K562 (cell line): ENCODE results near the gene DEGS1. TPM values are rescaled to one million over a fixed set of nuclear protein-coding genes. Genes with fewer than 3 reads are reported as not detected.

Experiments used
- ARID1B ChIP-seq: fragments of 450-650 bp; IDR thresholded peaks from 2 replicates; pipeline ENCODE4 v1.6.1; 2016; ENCODE audit warnings: antibody characterized with exemption, mild to moderate bottlenecking, inconsistent platforms
- CTBP1 ChIP-seq: fragments of 450-650 bp; IDR thresholded peaks from 2 replicates; pipeline ENCODE4 v1.6.1; 2016; ENCODE audit warnings: borderline replicate concordance
- ELF1 ChIP-seq: fragments of 200-800 bp; sonication (Bioruptor generic); IDR thresholded peaks from 2 replicates; pipeline ENCODE4 v1.6.1; 2016; ENCODE audit warnings: missing genetic modification characterization, missing compliant biosample characterization
- ETV6 ChIP-seq, 3 experiments: fragments of 150-350 bp in 1 of 3; sonication (generic) in 1 of 3; formaldehyde crosslinking in 1 of 3; IDR thresholded peaks; 2 replicates each; pipeline versions ENCODE4 v1.6.1 to v1.8.0; 2014 to 2022; ENCODE audit warnings: borderline replicate concordance in 2 of 3, low read depth in 2 of 3, antibody characterized with exemption in 1 of 3, low read length in 1 of 3, mild to moderate bottlenecking in 1 of 3, missing genetic modification reagents in 1 of 3
- MED1 ChIP-seq: sonication (generic); formaldehyde crosslinking; IDR thresholded peaks from 2 replicates; pipeline ENCODE4 v1.8.1; 2023; ENCODE audit warnings: missing genetic modification reagents, borderline replicate concordance
- PRPF4 ChIP-seq: fragments of 200-400 bp; formaldehyde crosslinking; IDR thresholded peaks from one replicate; pipeline ENCODE4 v1.6.1; 2017; ENCODE audit warnings: low read length, low read depth, mild to moderate bottlenecking; ENCODE audit not compliant: insufficient read depth, poor library complexity, severe bottlenecking
- ZC3H4 ChIP-seq: sonication (generic); formaldehyde crosslinking; IDR thresholded peaks from 2 replicates; pipeline ENCODE4 v1.9.0; 2021; ENCODE audit warnings: missing genetic modification reagents, borderline replicate concordance
- polyA plus RNA-seq, 8 experiments: library from polyadenylated mRNA; depleted of rRNA in 4 of 8; stranded (reverse) in 5 of 8; unstranded in 3 of 8; fragments of >200 nt; fragmentation: Nextera tagmentation in 2 of 8; fragmentation: Illumina TruSeq in 1 of 8; extraction: Ambion mirVana in 2 of 8; extraction: Trizol in 1 of 8; gene quantifications; 2 replicates each; pipeline versions ENCODE4 v1.2.1 to v1.2.3, GENCODE V29; 2011 to 2014; ENCODE audit warnings: inconsistent platforms in 1 of 8, missing spikeins in 1 of 8
- total RNA-seq, 7 experiments: library from RNA; depleted of rRNA in 6 of 7; stranded (reverse); fragments of >200 nt in 6 of 7; fragmentation: Illumina TruSeq in 2 of 7; extraction: Trizol in 2 of 7; gene quantifications; 2 replicates each; pipeline versions ENCODE4 v1.2.1 to v1.2.3, GENCODE V29; 2011 to 2021; ENCODE audit warnings: low replicate concordance in 1 of 7
- TF ChIP-seq, protein P1 (sequence below): sonication (generic); formaldehyde crosslinking; IDR thresholded peaks from 2 replicates; pipeline ENCODE4 v1.8.0; 2022; ENCODE audit warnings: mild to moderate bottlenecking, missing genetic modification reagents
- TF ChIP-seq, protein P2 (sequence below): fragments of 250-450 bp; sonication (Bioruptor Pico); IDR thresholded peaks from 2 replicates; pipeline ENCODE4 v1.5.0; 2022; ENCODE audit warnings: mild to moderate bottlenecking
- TF ChIP-seq, protein P3 (sequence below): fragments of 450-650 bp; IDR thresholded peaks from 2 replicates; pipeline ENCODE4 v1.6.1; 2018; ENCODE audit not compliant: partially characterized antibody
- TF ChIP-seq, protein P4 (sequence below), 2 experiments: IDR thresholded peaks in 1 of 2; conservative IDR thresholded peaks in 1 of 2; 2 replicates each; pipeline ENCODE4 v1.6.1; 2016; ENCODE audit warnings: low read depth in 2 of 2, mild to moderate bottlenecking in 1 of 2, missing compliant biosample characterization in 1 of 2, missing genetic modification characterization in 1 of 2, moderate library complexity in 1 of 2

Gene DEGS1
- total and polyA plus RNA-seq, 9 of the 15 experiments (the other 6 are each of a cell fraction or from before 2014, with no cell fraction given): 12.3 to 95.0 (median 38.8) TPM

DNA sequence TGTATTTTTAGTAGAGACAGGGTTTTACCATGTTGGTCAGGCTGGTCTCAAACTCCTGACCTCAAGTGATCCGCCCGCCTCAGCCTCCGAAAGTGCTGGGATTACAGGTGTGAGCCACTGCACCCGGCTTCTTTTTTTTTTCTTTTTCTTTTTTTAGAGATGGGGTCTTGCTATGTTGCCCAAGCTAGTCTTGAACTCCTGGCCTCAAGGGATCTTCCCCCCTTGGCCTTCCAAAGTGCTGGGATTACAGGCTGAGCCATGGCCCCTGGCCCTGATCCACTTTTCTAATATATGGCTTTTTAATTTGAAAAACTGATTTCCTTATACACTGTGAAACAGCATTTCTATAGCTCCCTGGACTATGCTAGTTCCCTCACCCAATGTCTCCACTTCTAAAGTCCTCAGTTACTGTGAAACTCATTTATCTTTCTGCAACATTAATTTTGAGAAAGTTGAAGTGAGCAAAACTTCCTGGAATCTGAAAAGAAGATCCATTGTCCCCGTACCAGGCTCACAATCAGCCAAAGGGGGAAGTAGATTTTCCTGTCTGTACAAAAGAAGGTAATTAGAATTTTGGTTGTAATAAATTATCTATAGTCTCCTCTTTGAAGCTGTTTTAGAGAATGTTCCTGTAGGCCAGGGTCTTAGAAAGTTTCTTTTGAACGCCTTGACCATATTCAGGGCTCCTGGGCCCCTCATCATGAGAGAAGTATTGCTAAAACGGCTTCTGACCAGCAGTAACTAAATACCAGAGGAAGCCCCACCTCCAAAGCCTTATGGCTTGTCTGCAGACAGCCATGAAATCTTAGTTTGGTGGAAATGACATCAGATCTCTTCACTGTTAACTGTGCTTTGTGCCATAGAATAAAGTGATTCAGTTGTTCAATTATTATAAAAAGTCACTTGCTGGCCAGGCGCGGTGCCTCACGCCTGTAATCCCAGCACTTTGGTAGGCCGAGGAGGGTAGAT lies 34.9 kb downstream of the DEGS1 start (continued):
- TF ChIP-seq ETV6 (IDR thresholded peaks at IDR 0.05; ENCODE audit: borderline replicate concordance in 1 of 2, low read depth in 2 of 2, low read length in 1 of 2) (no peak), ETV6 (CRISPR knock-in tag; IDR thresholded peaks at IDR 0.05; ENCODE audit: borderline replicate concordance) (no peak), ELF1 (tag) (no peak), ARID1B (no peak), CTBP1 (0 out of 2 replicates have a peak, but pooled peaks have one; percentile 11), MED1 (CRISPR knock-in tag) (no peak), PRPF4 (no peak), ZC3H4 (CRISPR knock-in tag) (no peak)
- TF ChIP-seq, protein P1, sequence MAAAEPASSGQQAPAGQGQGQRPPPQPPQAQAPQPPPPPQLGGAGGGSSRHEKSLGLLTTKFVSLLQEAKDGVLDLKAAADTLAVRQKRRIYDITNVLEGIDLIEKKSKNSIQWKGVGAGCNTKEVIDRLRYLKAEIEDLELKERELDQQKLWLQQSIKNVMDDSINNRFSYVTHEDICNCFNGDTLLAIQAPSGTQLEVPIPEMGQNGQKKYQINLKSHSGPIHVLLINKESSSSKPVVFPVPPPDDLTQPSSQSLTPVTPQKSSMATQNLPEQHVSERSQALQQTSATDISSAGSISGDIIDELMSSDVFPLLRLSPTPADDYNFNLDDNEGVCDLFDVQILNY: no peak
- TF ChIP-seq, protein P2, sequence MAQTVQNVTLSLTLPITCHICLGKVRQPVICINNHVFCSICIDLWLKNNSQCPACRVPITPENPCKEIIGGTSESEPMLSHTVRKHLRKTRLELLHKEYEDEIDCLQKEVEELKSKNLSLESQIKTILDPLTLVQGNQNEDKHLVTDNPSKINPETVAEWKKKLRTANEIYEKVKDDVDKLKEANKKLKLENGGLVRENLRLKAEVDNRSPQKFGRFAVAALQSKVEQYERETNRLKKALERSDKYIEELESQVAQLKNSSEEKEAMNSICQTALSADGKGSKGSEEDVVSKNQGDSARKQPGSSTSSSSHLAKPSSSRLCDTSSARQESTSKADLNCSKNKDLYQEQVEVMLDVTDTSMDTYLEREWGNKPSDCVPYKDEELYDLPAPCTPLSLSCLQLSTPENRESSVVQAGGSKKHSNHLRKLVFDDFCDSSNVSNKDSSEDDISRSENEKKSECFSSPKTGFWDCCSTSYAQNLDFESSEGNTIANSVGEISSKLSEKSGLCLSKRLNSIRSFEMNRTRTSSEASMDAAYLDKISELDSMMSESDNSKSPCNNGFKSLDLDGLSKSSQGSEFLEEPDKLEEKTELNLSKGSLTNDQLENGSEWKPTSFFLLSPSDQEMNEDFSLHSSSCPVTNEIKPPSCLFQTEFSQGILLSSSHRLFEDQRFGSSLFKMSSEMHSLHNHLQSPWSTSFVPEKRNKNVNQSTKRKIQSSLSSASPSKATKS: no peak
- TF ChIP-seq, protein P3, sequence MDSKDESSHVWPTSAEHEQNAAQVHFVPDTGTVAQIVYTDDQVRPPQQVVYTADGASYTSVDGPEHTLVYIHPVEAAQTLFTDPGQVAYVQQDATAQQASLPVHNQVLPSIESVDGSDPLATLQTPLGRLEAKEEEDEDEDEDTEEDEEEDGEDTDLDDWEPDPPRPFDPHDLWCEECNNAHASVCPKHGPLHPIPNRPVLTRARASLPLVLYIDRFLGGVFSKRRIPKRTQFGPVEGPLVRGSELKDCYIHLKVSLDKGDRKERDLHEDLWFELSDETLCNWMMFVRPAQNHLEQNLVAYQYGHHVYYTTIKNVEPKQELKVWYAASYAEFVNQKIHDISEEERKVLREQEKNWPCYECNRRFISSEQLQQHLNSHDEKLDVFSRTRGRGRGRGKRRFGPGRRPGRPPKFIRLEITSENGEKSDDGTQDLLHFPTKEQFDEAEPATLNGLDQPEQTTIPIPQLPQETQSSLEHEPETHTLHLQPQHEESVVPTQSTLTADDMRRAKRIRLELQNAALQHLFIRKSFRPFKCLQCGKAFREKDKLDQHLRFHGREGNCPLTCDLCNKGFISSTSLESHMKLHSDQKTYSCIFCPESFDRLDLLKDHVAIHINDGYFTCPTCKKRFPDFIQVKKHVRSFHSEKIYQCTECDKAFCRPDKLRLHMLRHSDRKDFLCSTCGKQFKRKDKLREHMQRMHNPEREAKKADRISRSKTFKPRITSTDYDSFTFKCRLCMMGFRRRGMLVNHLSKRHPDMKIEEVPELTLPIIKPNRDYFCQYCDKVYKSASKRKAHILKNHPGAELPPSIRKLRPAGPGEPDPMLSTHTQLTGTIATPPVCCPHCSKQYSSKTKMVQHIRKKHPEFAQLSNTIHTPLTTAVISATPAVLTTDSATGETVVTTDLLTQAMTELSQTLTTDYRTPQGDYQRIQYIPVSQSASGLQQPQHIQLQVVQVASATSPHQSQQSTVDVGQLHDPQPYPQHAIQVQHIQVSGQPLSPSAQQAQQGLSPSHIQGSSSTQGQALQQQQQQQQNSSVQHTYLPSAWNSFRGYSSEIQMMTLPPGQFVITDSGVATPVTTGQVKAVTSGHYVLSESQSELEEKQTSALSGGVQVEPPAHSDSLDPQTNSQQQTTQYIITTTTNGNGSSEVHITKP: peak; percentile 28
- TF ChIP-seq, protein P4, sequence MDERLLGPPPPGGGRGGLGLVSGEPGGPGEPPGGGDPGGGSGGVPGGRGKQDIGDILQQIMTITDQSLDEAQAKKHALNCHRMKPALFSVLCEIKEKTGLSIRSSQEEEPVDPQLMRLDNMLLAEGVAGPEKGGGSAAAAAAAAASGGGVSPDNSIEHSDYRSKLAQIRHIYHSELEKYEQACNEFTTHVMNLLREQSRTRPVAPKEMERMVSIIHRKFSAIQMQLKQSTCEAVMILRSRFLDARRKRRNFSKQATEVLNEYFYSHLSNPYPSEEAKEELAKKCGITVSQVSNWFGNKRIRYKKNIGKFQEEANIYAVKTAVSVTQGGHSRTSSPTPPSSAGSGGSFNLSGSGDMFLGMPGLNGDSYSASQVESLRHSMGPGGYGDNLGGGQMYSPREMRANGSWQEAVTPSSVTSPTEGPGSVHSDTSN (CRISPR knock-in tag; IDR thresholded peaks at IDR 0.05; ENCODE audit: low read depth): no peak
- TF ChIP-seq, protein P4 (tag; conservative IDR thresholded peaks at IDR 0.05; ENCODE audit: low read depth): 0 out of 2 replicates have a peak, but pooled peaks have one; percentile 17
